HG03108 (cell line): ENCODE data around the gene NOS3.

ENCODE experiments used
- ATAC-seq: cut with Tn5 transposase; IDR thresholded peaks from one replicate; pipeline ENCODE4 v1.9.1; 2021; ENCODE audit warnings: moderate library complexity; ENCODE audit not compliant: unreplicated experiment

The NOS3 gene

DNA sequence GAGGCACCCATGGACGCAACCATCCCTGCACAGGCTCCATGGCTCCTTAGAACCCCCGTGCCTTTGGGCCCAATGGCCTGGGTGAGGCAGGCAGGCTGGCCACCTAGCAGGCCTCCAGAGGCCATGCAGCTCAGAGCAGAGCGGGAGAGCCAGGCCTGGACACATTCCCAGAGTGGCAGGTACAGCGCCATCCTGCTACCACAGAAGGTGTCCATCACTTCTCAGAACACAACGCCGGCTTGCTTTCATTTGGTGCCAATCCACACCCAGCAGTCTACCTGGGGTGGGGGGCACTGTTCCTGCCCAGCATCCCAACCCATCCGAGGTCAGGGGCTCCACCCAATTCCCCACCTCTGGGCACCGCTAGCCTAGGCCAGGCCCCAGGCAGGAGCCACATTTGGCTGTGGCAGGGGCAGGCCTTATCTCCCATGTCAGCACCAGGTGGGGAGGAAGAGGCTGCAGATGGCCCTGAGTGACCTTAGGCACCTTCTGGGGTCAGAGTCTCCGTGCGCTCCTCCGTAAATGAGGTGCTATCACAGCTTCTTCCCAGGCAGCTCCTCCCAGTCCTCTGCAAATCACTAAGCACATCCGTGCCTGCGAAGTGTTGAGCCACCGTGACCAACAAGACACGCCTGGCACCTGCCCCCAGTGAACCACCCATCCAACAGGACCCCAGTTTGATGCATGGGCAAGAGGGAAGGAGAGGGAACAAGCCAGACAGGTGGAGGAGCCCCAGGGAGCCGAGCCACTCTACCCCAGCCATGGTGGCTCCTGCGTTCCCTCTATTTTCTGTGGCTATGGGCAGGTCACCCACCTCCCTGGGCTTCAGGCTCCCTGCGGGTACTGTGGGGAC is 26.9 kb upstream of the NOS3 start:
- ATAC-seq: no peak

DNA sequence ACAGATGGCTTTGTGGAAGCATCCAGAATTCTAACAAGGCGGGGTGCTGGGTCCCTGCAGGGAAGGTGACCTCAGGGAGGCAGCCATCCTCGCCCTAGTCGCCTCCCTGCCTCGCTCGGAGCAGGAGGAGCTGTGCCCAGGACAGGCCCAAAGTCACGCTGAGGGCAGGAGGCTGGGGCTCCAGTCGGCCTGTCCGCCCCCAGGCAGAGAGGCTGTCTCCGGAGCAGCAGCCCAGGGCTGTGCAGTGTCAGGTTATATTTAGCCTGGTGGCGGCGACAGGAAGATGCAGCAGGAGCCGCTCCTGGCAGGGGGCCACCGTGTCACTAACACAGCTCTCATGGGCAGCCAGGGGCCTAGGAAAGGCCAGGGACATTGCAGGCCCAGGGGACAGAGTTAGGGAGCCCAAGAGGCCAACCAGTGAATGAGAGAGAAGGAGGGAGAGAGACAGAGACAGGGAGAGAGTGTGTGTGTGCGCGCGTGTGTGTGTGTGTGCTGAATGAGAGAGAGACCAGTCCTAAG is 26.2 kb upstream of the NOS3 start:
- ATAC-seq: no peak

DNA sequence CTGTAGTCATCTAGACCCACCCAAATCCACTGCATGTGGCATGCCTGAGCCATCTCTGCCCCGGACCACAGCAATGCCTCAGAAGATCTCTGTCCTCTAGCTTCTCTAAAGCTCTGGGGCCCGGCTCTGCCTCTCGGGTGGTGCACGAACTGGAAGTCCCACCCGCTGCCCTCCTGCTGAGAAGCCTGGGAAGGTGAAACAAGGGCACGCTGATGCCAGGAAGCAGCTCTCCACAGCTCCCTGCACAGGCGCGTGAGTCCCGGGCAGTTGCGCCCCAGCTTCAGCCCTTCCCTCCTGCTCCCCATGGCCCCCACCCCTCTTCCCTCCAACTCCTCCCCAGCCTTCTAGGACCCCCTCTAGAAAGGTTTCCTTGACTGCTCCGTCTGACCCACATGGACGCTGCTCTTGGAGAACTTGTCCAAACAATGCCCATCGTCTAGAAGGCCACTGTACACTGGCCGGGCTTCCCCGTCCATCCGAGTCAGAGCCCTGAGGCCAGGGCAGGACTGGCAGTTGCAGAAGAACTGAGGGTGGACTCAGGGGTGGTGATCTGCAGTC is 25.5 kb upstream of the NOS3 start:
- ATAC-seq: no peak

DNA sequence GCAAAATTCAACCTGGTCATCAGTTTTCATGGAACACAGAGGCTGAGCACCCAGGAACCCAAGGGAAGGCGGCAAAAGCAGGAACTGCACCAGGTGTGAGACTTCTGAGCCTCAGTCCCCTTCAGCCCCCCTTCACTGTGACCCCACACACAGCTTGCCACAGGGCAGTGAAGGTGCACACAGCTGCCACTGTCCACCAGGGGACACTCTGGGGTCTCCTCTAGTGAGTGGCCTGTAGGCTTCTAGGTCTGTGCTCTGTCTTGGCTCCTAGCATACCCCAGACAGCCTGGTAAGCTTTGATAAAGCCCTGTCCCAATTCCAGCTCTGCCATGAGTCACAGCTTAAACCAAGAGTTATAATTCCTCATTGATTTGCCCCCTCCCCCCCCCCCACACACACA is 24.8 kb upstream of the NOS3 start:
- ATAC-seq: no peak

DNA sequence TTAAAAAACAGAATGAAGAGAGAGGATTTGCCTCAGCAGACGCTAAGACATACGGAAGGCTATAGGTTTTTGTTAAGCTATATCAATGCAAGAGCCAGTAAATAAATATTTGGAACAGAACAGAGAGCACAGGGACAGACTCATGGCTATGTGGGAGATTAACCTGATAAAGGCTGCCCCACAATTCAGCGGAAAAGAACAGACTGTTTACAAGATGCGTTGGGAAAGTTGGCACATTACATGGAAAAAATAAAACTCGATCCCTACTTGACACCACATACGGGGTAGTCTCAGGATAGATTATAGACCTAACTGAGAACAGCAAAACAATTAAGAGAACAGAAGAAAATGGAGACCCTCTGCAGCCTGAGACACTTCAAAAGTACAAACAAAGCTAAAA is 23.5 kb upstream of the NOS3 start:
- ATAC-seq: no peak

DNA sequence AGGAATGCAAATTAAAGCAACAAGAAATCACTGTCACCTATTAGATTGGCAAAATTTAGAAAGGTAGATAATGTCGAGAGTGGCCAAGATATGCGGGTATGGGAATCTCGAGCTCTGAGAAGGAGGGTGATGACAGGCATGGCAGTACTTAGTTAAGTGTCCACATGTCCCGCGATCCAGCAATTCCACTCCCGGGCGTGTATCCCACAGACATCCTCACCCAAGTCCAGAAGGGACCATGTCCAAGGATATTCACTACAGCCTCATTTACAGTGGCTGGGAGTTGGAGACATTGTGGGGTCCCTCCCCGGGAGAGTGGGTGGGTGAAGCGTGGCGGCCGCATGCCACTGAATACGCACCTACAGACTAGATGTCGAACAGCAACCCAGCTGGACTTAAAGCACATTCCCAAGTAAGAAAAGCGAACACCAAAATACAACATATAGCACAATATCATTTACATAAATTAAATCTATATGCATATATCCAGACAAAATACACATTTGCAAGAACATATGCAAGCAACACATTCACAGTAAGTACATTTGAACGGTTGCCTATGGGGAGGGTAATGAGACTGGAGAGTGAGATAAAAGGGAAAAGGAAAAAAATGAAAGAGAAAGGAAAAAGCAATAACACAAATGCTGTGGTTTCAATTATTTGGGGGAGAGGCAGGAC is 22.6 kb upstream of the NOS3 start:
- ATAC-seq: no peak

DNA sequence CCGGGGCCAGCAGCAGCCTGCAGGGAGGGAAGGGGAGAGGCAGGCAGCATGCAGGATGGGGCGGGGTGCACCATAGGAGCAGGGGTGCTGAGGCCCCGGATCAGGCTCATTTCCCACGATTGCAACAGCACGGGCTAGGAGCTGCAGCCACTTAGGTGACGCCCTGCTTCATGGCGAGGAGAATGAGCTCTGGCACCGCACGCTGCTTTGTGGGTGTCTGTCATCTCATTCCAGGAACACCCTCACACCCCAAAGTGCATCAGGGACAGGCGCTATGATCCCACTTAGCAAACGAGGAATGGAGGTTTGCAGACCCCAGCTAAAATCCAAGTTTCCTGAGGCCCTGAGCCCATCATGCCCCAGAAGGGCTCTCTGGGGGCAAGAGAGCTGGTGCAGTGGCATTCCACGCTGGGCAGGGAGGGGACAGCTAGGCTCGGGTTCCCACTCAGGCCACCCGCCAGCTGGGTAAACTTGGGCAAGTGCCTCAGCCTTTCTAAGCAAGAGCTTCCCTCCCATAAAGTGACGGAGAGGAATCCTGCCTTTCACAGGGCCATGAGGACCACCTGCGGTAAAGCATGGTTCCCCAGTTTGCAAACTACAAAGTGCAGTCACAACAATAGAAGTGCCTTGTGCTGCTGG is 22.0 kb upstream of the NOS3 start:
- ATAC-seq: no peak

DNA sequence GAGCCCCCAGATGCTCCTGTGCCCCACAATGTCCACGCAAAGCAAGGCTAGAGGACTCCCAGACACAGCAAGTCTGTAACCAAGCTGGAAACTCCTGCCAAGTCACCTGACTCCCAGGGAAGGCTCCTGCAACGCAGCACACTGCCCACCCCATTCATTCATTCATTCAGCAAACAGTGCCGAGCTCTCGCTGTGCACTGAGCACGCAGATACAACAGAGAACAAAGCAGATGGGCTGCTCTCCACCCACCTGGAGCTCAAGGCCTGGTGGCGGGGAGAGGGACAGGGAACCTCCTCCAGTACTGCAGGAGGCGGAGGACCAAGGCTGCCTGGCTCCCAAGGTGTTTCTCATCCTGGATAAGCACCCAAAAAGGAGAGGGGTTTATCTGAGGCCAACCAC is 21.3 kb upstream of the NOS3 start:
- no peak for ATAC-seq

DNA sequence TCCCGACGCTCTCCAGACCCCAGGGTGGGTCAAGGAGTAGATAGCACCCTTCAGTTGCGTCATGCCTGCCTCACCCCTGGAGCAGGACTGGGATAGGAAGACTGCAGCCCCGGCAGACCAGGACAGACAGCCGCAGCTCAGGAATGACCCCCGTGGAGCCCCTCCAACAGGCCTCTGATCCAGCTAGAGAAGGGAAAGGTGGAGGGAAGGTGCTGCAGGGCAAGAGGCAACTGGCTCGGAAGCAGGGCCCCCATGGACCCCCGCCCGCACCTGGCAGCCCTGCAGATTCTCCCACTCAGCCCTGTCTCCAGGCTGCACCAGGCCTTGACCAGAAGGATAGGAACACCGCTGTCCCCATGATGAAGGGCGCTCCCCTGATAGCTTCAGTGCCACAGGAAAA is 20.4 kb upstream of the NOS3 start:
- no peak for ATAC-seq

DNA sequence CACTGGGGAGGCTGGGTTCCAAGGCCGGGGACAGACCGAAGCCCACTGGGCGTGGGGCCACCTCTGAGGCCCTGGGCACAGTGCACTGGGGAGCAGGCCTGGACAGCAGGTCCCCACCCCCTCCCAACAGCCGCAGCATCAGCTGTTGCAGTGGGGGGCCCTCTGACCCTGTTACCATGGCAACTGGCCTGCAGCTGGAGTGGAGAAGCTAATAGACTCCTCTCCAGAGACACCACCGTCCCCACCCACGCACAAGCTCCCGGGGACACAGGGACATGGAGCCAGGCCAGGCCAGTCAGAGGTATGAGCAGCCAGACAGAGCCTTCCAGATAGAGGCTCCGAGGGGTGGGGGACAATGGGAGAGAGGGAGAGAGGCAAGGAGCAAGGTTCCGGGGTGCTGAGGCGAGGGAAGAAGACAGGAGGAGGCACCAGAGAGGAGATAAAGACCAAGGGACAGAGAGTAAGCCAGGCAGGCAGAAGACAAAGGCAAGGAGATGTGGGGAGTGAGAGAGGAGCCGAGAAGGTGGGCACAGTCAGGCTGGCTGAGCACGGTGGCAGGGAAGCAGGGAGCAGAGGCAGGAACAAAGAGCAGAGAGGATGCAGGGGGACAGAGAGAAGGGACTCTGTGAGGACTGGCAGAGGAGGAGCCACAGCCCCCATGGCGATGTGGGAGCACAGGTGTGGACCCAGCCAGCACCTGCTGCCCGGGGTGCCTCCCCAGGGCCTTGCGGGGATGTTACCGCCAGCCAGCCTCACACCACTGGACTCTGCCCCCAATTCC is 19.4 kb upstream of the NOS3 start:
- ATAC-seq: no peak

DNA sequence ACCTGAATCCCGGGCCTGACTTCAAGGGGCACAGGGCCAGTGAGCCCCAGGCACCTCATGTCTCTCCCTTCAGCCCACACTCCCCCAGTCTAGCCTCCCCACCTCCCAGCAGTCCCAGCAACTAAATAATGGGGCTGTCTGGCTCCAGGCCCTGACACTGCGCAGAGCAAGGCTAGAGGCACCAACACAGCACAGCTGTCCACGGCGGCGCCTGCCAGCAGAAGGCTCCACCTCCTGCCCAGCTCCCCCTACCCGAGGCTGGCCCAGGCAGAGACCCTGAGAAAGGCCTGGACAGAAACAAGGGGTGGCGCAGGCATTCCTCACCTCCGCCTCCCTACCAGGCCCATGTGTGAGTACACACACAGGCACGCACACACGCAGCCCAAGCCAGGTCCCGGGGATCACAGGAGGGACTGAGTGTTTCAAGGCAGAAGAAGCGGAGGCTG is 18.8 kb upstream of the NOS3 start:
- no peak for ATAC-seq

DNA sequence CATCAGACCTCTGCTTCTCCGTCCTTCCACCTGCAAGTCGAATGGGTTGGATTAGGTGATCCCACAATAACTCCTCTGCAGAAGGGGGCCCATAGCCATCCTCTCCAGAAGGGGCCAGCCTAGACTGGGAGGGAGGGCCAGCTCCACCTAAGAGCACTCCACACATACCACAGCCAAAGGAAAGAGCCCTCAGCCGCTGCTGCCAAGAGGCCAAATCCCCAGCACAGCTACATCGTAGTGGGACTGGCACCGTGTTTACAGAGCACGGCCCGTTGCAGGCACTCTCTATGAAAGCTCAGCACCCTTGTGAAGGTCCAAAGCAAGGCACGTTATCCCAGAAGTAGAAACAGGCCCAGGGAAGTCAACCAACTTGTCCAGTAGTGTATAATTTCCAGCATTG is 18.1 kb upstream of the NOS3 start:
- no peak for ATAC-seq

DNA sequence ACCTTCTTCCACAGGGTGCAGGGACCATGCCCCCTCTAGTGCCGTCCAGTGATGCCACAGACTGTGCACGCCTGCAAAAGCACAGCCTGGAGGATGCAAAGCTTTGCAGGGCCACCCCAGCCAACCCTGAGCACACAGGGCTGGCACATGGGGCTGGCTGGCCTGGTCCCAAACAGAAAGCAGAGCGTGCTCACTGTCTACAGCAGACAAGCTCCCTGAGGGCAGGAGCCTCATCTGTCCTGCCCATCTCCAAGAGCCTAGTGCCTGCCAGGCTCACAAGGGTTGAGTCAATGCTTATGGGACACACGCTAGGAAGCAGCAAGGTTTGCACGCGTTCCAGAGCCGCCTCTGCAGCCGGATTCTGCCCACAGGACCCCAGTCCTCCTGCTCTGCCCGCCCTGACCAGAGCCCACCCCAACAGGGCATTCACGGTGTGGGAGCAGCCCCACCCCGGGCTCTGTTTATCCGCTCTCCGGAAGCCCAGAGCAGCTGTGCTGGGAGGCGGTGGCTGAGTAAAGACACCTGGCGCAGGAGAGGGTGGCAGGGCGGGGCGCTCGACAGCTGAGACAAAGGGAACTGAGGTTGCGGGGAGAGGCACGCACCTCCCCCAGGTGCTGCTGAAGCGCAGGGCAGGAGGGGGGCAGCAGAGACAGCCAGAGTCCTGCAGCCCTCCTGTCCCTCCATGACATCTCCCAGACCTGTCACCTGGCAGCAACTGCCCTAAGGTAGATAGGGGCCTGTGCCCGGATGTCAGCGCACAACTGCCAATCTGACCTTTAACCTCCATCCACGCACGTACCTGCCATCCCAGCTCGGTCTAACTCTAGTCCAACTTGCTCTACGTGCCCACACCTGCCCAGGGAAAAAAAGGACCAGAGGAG is 17.0 kb upstream of the NOS3 start:
- ATAC-seq: no peak

DNA sequence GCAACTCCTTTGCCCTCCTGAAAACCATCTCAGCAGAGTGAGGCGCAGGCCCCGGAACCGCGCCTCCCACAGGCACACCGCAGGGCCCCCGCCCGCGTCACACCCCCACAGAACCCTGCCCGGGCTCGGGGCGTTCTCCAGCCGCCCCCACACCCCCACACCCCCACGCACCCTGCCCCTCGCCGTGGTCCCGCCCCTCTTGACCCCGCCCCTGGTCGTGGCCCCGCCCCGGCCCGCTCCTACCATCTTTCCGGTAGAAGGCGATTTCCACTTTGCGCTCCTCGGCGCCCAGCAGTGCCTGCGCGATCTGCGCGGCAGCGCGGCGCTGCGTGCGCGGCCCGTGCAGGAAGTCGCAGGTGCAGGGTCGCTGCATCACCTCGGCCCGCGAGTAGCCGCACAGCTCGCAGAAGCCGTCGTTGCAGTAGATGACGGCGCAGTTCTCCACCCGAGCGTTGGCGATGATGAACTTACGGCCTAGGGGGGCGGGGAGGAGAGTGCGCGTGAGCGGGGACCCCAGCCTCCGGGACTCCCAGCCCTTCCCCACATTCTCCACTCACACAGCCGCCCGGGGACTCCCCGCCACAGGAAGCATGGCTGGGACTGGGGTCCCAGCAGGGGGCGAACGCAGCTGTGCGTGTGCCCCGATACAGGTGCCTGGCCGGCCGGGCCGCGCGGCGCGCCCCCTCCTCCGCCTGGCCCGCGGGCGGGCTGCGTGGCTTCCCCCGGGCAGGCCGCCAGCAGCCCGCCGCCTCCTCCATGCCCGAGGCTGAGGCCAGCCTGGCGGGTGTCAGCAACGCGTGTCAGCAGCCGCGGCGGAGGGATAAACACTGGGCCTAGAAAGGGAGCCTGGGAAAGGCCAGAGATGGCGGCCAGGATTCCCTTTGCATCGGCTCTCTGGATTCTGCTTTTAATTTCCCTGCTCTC is 16.1 kb upstream of the NOS3 start:
- peak; percentile 33 for ATAC-seq

DNA sequence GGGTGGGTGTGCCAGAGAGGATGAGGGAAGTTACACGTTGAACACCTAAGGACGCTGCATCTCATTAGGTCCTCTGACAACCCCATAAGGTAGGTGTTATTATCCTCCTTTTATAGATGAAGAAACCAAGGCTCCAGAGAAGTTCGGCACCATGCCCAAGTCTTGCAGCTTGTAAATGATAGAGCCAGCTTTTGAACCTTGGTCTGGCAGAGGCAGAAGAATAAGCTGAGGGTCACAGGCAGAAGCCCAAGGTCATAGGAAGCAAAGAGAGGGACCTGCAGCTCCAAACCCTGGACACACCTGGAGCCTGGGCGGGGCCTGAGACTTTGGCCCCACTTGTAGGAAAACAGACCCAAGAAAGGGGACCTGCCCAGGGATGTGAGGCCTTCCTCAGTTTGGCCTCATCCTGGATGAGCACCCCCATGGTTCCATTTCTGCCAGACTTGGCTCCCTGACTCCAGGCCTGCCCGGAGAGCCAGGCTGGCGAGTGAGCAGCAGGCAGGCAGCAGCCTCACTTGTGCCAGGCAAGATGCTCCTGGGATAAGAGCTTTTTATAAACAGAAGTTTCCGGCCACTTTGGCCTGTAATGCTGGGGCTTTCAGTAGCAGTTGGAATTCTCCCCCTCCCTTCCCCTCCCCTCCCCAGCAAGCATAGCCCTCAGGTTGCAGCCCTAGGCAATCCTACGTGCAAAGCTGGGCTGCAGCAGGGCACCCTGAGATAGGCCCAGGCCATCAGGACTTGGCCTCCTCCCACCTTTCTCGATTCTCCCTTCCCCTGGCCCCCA is 15.1 kb upstream of the NOS3 start:
- ATAC-seq: no peak

DNA sequence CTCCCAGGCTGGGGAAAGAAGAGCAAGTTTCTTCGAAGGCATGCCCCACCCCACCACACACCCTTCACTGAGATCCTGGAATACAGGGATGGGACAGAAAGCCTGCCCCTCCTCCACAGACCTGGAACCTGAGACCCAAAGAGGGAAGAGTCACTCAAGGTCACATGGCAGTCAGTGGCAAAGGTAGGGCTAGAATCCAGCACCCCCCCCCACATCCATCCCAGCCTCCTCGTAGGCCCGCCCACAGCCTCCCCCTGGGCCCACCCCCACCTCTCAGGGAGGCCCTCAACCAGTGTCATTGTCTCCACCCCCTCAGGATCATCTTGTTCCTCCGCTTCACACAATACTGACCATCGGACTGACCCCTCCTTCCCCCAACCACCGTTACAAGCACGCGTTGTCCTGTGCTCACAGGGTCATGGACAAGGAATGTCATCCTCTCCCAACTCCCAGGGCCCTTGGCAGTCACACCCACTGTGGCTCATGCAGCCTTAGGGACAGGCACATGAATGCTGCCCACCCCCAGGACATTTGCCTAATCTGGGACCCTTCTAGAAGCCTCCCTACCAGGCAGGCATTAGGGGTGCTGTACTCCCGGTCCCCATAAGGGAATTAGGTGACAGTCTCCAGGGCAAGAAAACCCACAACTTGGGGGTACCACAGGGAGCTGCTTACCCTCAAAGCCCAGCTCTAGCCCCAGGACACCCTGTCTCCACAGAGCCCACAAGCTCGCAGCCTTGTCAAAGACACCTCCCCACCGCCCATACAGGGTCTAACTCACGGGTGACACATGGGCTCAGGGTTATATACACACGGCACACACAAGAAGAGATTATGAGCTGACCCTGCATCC is 14.1 kb upstream of the NOS3 start:
- no peak for ATAC-seq
